K562 treated with DMSO at 1 percent for 12 hours (cell line): ENCODE data around the gene FNIP1. TPM values are rescaled to one million over a fixed set of nuclear protein-coding genes. Genes with fewer than 3 reads are reported as not detected.

Source experiments
- total RNA-seq: library from RNA; unstranded; fragments of 300-600 nt; gene quantifications from 2 replicates; pipeline ENCODE4 v1.2.3, GENCODE V29; 2022; ENCODE audit not compliant: insufficient read depth

The FNIP1 gene
- 3.0 and 24.1 TPM in 2 replicates for total RNA-seq

DNA sequence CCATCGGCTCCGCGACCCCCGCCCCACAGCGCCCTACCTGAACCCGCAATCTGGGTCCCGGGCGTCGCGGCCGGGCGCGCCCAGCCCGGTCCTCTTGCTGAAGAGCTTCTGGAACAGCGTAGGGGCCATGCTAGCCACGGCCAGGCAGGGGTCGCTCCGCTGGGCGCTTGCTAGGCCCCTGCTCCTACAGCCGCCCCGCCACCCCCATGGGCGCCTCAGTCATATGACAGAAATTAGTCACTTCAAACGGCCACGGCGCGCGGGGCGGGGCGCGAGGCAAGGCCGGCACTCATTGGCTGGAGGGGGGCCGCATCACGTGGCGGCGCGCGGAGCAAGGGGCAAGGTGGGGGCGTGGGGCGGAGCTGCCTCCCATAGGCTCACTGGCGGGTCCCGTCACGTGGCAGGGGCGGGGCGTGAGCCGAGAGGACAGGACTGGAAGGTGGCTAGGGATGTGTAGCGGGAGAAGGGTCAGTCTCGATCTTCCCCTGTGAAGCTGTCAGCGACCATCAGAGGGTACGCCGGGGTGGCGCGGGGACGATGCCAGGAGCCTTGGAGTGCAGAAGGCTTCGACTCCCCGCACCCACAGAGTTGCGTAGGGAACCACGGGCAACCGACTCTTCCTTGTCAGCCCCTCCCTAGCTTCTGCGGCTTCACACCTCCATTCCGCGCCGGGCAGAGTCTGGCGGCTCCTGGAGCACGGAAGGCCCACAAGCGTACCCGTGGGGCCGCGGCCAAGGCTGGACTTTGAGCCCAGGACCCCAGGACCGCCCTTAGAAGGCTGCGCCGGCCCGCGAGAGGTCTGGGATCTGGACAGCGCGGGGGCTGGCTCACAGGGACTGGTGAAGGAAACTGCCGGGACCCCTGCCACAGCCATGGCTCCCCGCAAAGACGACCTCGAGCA, at the start of gene FNIP1:
Gene FNIP1, minus strand, starts transcription at position 225 of the 901 bp plus-strand sequence. Its CDS starts 96 bp downstream, at position 129.

DNA sequence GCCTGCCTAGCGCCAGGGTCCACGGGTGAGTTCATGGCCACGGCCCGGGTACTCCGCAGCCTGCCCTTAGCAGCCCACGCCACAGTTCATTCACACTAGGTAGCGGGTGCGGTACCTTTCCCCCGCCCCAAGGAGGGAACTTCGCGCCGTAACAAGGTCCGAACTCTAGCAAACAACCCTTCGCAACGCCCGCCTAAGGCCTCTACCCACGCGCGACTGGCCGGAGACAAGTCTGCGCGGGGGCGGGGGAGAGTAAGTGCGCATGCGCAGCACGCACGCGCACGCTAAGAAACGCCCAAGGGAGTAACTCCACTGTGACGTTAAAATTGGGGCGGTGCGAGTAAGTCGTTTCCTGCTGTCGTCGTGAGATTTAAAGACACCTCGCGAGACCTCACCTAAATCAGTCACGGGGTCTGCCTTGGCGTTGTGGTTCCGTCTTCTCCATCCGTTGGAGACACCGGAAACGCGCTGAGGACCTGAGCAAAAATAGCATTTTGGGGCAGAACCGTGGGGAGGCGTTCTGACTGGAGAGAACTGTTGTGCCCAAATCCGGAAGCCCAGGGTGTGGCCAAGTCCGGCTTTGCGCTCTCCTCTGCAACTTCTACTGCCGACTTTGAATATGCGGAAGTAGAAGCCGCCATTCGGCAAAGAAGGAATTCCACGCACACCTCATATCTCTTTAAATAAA, 161.7 kb downstream of the FNIP1 start, which contains the start of gene RAPGEF6:
Gene RAPGEF6, minus strand, starts transcription at position 234 of the 688 bp plus-strand sequence. Its CDS starts 199 bp downstream, at position 35.

Other genes with a start within 250 kb of the FNIP1 start
- gene RAPGEF6, start 161.8 kb downstream of the FNIP1 start, total RNA-seq, result 1.9 and 8.1 TPM in 2 replicates
- gene MEIKIN, start 148.6 kb upstream of the FNIP1 start, total RNA-seq, result not detected in 2 replicates
- 0.50 and 1.6 TPM in 2 replicates for gene ACSL6, start 214.6 kb upstream of the FNIP1 start, total RNA-seq